HG03378 (cell line): Measurements from ENCODE around the gene UGT1A4.
"Not testable (repeated sequence)": the region's sequence is repeated elsewhere in the genome, so short reads cannot be mapped to it uniquely, and the experiment has no call there.

Experiments used
- ATAC-seq: cut with Tn5 transposase; IDR thresholded peaks from one replicate; pipeline ENCODE4 v1.9.1; 2021; ENCODE audit warnings: mild to moderate bottlenecking, moderate library complexity; ENCODE audit not compliant: unreplicated experiment

UGT1A4 gene

DNA sequence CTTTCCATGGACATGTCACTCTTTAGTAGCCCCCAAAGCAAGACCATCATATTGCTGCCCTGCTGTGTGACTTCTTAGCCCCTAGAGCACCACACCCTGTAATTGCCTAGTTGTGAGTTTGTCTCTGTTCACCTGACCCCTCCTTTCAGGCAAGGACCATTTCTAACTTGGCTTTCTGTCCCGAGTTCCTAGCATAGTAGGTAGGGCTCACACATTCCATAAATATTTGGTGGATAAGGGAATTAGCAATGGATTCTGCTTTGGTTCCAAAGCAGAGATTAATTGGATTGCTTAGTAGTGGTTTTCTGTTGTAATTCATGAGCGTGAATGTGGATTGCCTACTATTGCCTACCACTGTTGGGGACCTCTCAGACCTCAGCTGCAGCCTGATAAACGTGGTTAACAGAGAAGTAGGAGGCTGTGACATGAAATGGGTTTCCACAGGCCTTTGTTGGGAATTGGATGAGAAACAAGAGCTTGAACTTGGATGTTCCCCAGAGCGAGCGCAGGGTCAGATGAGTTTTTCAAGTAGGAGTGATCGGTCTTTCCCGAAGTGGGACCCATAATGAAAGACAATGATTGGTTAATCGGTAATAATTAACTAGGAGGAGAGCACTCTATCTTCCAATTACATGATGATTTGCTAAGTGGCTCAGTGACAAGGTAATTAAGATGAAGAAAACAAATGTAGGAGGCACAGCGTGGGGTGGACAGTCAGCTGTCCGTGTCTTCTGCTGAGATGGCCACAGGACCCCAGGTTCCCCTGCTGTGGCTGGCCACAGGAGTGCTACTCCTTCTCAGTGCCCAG, 28.1 kb downstream of the UGT1A4 start:
- ATAC-seq: no peak

DNA sequence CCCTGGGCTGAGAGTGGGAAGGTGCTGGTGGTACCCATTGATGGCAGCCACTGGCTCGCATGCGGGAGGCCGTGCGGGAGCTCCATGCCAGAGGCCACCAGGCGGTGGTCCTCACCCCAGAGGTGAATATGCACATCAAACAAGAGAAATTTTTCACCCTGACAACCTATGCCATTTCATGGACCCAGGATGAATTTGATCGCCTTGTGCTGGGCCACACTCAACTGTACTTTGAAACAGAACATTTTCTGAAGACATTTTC, 28.7 kb downstream of the UGT1A4 start:
- no peak for ATAC-seq

DNA sequence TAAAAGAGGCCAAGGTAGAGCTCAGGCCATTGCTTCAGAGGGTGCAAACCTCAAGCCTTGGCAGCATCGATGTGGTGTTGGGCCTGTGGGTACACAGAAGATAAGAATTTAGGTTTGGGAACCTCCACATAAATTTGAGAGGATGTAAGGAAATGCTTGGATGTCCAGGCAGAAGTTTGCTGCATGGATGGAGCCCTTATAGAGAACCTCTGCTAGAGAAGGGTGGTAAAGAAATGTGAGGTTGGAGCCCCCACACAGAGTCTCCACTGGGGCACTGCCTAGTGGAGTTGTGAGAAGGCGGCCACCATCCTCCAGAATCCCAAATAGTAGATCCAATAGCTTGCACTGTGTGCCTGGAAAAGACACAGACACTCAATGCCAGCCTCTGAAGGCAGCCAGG, 32.2 kb downstream of the UGT1A4 start:
- ATAC-seq: not testable (repeated sequence)

DNA sequence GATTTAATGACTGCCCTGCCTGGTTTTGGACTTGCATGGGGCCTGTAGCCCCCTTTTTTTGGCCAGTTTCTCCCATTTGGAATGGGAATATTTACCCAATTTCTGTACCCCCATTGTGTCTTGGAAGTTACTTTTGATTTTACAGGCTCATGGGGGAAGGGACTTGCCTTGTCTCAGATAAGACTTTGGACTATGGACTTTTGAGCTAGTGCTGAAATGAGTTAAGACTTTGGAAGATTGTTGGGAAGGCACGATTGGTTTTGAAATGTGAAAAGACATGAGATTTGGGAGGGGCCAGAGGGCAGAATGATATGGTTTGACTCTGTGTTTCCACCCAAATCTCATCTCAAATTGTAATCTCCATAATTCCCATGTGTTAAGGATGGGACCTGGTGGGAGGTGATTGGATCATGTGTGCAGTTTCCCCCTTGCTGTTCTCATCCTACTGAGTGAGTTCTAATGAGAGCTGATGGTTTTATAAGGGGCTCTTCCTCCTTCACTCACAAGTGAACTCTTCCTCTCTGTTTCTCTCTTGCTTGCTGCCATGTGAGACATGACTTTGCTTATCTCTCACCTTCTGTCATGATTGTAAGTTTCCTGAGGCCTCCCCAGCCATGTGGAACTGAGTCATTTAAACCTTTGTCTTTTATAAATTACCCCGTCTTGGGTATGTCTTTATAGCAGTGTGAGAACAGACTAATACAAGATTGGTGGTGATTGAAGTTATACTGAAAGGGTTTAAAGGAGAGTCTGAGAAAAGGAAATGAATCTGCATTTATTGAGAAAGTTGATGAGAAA, 32.9 kb downstream of the UGT1A4 start:
- not testable (repeated sequence) for ATAC-seq

DNA sequence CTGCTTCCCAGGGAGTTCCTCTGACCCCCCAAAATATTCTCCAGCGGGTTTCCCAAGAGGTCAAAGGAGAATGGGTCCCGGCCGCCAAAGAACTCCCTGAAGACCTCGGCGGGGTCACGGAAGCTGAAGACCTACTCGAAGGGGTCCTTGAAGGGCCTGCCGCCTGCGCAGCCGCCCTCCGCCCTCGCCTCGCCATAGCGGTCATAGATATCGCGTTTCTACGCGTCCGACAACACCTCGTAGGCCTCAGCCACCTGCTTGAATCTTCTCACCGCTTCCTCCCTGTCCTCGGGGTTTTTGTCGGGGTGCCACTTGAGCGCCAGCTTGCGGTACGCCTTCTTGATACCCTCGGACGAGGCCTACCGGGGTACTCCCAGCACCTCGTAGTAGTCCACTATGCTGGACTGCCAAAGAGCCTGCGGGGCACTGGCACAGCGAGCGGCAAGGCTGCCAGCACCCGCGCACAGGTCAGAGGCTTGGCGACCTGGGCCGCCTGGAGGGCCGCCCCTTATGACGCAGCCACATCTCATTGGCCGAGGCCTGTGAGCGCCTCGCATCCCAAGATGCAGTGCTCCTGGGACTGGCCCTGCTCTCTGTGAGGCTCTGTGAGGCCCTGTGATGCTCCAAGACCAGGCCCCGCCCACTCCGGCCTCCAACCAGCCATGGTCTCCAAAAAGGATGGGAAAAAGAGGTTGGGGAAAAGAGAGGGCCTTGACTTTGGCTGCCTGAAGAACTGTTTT, 36.5 kb downstream of the UGT1A4 start:
- no peak for ATAC-seq

DNA sequence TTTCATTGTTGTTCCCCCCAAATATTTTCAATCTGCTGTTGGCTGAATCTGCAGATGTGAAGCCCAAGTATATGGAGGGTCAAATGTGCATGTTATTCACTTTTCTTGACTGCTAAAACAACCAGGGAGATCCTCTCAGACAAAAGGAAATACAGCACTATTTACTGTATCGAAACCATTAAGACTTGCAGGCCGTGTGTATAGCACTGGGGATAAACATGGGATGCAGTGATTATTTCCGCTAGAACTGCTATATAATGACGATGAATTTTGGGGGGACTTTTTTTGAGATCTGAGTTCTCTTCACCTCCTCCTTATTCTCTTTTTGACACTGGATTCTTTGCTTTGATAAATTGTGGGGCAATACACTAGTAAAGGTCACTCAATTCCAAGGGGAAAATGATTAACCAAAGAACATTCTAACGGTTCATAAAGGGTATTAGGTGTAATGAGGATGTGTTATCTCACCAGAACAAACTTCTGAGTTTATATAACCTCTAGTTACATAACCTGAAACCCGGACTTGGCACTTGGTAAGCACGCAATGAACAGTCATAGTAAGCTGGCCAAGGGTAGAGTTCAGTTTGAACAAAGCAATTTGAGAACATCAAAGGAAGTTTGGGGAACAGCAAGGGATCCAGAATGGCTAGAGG, 38.0 kb downstream of the UGT1A4 start:
- ATAC-seq: no peak

DNA sequence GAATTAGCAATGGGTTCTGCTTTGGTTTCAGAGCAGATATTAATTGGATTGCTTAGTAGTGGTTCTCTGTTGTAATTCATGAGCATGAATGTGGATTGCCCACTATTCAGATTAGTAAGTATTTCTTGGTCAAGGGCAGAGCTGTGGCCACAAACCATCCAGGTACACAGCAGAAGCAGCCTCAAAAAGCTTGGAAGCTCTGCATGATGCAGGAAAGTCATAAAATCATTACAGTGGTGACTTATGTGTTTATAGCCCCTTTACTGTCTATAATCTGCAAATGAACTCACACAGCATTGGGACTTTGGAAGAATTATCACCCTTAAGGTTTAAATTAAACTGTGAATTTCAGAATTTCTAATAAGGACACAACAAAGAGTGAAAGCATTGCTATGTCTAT, 39.6 kb downstream of the UGT1A4 start:
- ATAC-seq: no peak

DNA sequence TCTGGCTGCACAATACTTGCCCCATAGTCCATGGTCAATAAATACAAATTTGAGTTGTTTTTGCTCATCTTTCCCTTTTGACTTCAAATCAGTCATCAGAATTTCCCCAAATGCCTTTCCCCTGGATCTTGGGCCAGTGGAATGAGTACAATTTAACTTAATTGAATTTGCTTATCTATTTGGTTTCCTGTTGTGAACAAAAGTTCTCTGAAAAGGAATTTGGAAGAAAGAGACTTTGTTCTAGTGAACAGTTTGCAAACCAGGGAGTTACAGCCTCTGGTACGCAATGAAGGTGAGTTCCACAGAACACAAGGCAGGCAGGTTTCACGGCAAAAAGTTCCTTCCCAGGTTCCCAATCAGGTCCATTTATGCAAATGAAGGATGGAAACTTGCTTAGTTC, 40.3 kb downstream of the UGT1A4 start:
- ATAC-seq: no peak

DNA sequence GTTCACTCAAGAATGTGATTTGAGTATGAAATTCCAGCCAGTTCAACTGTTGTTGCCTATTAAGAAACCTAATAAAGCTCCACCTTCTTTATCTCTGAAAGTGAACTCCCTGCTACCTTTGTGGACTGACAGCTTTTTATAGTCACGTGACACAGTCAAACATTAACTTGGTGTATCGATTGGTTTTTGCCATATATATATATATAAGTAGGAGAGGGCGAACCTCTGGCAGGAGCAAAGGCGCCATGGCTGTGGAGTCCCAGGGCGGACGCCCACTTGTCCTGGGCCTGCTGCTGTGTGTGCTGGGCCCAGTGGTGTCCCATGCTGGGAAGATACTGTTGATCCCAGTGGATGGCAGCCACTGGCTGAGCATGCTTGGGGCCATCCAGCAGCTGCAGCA, 41.5 kb downstream of the UGT1A4 start, which contains the start of gene UGT1A1:
Gene UGT1A1 (plus strand): TSS at position 228 of the 400 bp plus-strand sequence. CDS start 18 bp downstream, at position 246.
- no peak for ATAC-seq

DNA sequence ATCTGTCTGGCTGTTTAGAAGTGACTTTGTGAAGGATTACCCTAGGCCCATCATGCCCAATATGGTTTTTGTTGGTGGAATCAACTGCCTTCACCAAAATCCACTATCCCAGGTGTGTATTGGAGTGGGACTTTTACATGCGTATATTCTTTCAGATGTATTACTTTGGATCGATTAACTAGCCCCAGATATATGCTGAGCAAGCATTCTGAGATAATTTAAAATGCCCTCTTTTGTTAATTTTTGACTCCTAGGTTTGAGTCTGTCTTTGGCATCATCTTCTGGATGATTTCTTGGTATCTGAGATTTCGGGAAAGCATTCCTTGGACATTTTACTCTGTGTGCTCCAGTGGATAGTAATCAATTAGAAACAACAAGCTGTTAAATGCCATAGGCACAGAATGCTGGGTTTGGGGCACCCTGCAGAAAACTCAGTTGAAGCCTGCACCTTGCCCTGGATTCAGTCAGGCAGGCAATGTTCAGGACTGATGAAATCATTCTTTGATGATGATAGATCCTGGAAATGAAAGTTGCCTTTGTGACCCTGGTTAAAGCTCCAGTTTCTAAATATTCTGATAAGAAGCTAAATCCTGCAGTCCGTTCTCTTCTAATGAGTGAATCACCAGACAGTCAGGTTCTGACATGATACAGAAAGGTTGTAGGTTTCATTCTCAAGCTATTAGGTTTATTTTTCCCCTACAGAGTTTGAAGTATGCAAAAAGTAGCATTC, 42.7 kb downstream of the UGT1A4 start:
- no peak for ATAC-seq

DNA sequence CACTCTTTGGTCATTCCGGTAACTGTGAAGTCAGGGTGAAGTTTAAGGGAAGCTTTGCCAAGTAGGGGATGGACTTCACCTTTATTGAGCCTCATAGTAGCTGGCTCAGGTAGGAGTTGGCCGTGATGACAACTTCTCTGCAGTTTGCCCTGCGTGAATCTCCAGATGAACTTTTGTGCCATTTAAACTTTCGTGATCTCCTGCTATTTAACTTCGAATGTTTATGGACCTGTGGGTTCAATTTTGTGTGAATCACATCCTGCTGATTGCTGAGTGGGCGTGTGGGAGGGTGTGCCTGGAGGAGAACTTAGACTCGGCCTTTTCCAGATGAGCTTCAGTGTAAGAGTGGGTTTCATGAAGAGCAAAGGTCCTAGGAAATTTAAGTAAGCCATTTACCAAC, 45.7 kb downstream of the UGT1A4 start:
- ATAC-seq: no peak

DNA sequence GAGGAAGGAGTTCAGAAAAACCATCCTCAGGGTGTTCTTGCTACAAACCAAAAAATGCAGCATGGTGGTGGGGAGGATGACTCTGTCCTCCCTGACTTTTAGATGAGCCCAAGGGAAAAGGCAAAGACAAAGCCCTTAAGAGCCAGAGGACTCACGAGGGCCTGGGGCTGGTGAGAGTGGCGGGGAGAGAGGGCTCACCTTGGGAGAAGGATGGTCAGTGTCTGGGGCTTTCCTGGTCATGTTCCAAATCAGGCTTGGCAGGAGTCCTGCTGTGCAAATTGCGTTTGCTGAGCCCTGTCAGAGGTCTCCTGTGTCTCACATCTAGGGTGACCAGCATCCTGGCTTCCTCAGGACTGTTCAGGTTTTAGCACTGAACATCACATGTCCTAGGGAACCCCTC, 46.2 kb downstream of the UGT1A4 start:
- ATAC-seq: no peak

DNA sequence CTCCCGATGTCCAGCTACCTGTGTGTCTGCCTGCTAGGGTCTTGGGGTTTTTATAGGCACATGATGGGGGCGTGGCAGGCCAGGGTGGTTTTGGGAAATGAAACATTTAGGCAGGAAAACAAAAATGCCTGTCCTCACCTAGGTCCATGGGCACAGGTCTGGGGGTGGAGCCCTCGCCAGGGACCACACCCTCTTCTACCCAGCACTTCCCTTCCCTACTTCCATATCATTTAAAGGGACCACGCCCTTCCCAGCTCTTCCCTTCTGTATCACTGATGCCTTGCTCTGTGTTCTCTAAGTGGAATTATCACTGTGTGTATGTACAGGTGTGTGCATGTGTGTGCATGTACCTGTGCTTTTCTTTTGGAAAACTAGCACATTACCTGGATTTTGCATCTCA, 47.9 kb downstream of the UGT1A4 start:
- ATAC-seq: no peak

DNA sequence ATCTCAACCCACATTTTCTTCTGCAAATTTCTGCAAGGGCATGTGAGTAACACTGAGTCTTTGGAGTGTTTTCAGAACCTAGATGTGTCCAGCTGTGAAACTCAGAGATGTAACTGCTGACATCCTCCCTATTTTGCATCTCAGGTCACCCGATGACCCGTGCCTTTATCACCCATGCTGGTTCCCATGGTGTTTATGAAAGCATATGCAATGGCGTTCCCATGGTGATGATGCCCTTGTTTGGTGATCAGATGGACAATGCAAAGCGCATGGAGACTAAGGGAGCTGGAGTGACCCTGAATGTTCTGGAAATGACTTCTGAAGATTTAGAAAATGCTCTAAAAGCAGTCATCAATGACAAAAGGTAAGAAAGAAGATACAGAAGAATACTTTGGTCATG, 49.5 kb downstream of the UGT1A4 start:
- ATAC-seq: no peak

DNA sequence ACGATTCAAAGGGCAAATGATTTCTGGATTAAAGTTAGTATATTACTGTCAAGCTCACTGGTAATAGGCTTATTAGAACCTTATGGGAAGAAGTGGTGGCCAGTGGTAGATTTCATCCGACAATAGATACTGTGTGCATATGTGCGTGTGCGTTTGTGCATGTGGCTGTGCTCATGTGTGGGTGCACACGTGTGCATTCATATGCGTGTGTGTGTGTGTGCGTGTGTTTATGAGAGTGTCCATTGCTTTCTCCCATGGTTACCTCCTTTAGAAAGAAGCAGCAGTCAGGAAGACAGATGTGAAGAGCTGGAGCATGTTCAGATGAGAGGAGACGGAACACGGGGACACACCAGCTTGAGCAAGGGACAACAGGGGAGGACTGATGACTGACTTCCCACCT, 50.7 kb downstream of the UGT1A4 start:
- ATAC-seq: no peak

DNA sequence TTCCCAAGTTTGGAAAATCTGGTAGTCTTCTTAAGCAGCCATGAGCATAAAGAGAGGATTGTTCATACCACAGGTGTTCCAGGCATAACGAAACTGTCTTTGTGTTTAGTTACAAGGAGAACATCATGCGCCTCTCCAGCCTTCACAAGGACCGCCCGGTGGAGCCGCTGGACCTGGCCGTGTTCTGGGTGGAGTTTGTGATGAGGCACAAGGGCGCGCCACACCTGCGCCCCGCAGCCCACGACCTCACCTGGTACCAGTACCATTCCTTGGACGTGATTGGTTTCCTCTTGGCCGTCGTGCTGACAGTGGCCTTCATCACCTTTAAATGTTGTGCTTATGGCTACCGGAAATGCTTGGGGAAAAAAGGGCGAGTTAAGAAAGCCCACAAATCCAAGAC, 53.6 kb downstream of the UGT1A4 start:
- no peak for ATAC-seq

DNA sequence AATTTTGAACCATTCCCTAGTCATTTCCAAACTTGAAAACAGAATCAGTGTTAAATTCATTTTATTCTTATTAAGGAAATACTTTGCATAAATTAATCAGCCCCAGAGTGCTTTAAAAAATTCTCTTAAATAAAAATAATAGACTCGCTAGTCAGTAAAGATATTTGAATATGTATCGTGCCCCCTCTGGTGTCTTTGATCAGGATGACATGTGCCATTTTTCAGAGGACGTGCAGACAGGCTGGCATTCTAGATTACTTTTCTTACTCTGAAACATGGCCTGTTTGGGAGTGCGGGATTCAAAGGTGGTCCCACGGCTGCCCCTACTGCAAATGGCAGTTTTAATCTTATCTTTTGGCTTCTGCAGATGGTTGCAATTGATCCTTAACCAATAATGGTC, 54.0 kb downstream of the UGT1A4 start:
- ATAC-seq: no peak

DNA sequence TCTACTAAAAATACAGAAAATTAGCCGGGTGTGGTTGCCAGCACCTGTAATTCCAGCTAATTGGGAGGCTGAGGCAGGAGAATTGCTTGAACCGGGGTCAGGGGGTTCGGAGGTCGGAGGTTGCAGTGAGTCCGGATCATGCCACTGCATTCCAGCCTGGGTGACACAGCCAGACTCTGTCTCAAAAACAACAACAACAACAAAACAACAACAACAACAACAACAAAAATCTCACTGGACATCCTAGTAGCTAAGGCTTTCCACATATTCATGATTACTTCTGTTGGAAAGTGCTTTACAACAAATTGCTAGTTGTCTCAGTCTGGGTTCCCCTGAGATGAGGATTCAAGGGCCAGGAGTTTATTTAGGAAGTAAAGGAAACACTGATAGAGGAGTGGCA, 55.3 kb downstream of the UGT1A4 start:
- no peak for ATAC-seq

DNA sequence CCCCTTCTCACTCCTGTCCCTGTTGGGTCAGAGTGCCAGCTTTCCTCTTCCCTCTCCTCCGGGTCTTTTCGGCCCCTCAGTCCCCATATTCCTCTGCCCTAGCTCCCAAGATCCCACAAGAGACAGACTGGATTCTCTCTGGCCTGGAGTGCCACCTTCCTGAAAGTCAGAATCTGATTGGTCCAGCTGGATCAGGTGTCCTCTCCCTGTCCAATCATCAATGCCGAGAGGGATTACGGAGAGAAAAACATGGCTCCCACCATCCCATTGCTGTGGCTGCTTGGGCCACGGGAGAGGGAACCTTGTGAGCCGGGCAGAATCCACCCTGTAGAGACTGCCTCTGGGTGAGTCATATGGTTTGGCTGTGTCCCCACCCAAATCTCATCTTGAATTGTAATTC, 56.9 kb downstream of the UGT1A4 start:
- no peak for ATAC-seq

DNA sequence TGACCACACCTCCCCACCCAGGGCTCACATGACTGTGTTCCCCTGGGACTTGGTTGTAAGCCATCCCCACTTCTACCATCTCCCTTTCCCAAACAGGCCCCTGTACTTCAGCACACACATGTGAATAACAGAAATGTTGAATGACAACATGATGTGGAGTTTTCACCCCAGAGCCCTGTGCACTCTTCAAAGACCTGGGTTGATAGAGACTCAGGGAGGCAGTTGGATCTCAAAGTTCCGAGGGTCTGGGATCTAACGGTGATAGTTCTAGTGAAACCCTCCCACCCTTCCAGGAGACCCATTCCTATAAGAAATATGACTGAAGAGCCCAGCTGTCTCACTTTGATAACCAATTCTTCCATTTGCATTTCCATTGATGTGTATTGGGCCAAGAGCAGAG, 59.5 kb downstream of the UGT1A4 start, which contains the start of gene MROH2A:
Gene MROH2A (plus strand): TSS at position 301 of the 400 bp plus-strand sequence. CDS start 1,029 bp downstream, outside the sequence.
- no peak for ATAC-seq
